GM23248 (cell line): ENCODE data around the gene FNTB. TPM values are rescaled to one million over a fixed set of nuclear protein-coding genes. Genes with fewer than 3 reads are reported as not detected.
"Not testable (repeated sequence)": the region's sequence is repeated elsewhere in the genome, so short reads cannot be mapped to it uniquely, and the experiment has no call there.

Experiments used
- DNase-seq: peaks from one replicate; pipeline ENCODE4 v3.0.0-alpha.2; 2015
- H2AFZ ChIP-seq: fragments of 200-600 bp; sonication (generic); 2 replicates; pipeline ENCODE4 v1.6.1; 2016; ENCODE audit warnings: antibody characterized with exemption
- H3F3A ChIP-seq: fragments of 200-600 bp; sonication (generic); 2 replicates; pipeline ENCODE4 v1.6.1; 2016; ENCODE audit warnings: mild to moderate bottlenecking, antibody characterized with exemption, mixed run types; ENCODE audit not compliant: insufficient read depth
- H3K27ac ChIP-seq: fragments of 200-600 bp; sonication (generic); 2 replicates; pipeline ENCODE4 v1.5.1; 2016; ENCODE audit warnings: mild to moderate bottlenecking
- H3K27me3 ChIP-seq: fragments of 200-600 bp; sonication (generic); replicated peaks from 2 replicates; pipeline ENCODE4 v1.6.1; 2016; ENCODE audit warnings: mild to moderate bottlenecking; ENCODE audit not compliant: insufficient read depth
- H3K36me3 ChIP-seq: fragments of 200-600 bp; sonication (generic); 2 replicates; pipeline ENCODE4 v1.6.1; 2016; ENCODE audit warnings: low read depth, mild to moderate bottlenecking
- H3K4me1 ChIP-seq: fragments of 200-600 bp; sonication (generic); 2 replicates; pipeline ENCODE4 v1.6.1; 2016; ENCODE audit warnings: mild to moderate bottlenecking; ENCODE audit not compliant: insufficient read depth
- H3K4me2 ChIP-seq: fragments of 200-600 bp; sonication (generic); one replicate; pipeline ENCODE4 v1.6.1; 2016; ENCODE audit warnings: mild to moderate bottlenecking; ENCODE audit not compliant: unreplicated experiment
- H3K4me3 ChIP-seq: fragments of 200-600 bp; sonication (generic); 2 replicates; pipeline ENCODE4 v1.5.1; 2016; ENCODE audit warnings: mild to moderate bottlenecking
- H3K79me2 ChIP-seq: fragments of 200-600 bp; sonication (generic); 2 replicates; pipeline ENCODE4 v1.6.1; 2016; ENCODE audit warnings: mild to moderate bottlenecking; ENCODE audit not compliant: insufficient read depth
- H3K9ac ChIP-seq: fragments of 200-600 bp; sonication (generic); 2 replicates; pipeline ENCODE4 v1.6.1; 2016; ENCODE audit warnings: mild to moderate bottlenecking
- H3K9me2 ChIP-seq: fragments of 200-600 bp; sonication (generic); 2 replicates; pipeline ENCODE4 v1.6.1; 2016; ENCODE audit warnings: mixed run types, mild to moderate bottlenecking, moderate library complexity; ENCODE audit not compliant: insufficient read depth
- H3K9me3 ChIP-seq: fragments of 200-600 bp; sonication (generic); one replicate; pipeline ENCODE4 v1.6.1; 2017; ENCODE audit warnings: low read depth
- H4K20me1 ChIP-seq: fragments of 200-600 bp; sonication (generic); 2 replicates; pipeline ENCODE4 v1.6.0; 2016; ENCODE audit not compliant: insufficient read depth
- EZH2 ChIP-seq: fragments of 200-600 bp; sonication (generic); IDR thresholded peaks from 2 replicates; pipeline ENCODE4 v1.6.1; 2018; ENCODE audit warnings: antibody characterized with exemption, mild to moderate bottlenecking; ENCODE audit not compliant: insufficient read depth, poor library complexity, severe bottlenecking
- EZH2phosphoT487 ChIP-seq: fragments of 200-600 bp; sonication (generic); IDR thresholded peaks from 2 replicates; pipeline ENCODE4 v1.6.1; 2018; ENCODE audit warnings: antibody characterized with exemption, moderate library complexity, mild to moderate bottlenecking, low read depth; ENCODE audit not compliant: insufficient read depth
- WGBS, 2 experiments: methylation state at CpG; one replicate each; pipeline ENCODE4 v1.1.6; 2015 to 2017; ENCODE audit warnings: low lambda C conversion rate in 2 of 2, low coverage in 1 of 2; ENCODE audit errors: missing lambda C conversion rate in 2 of 2; 5-methylcytosine and 5-hydroxymethylcytosine counted together
- in situ Hi-C: fragments of 300-500 bp; cut with MboI; formaldehyde crosslinking; loops from 2 replicates; pipeline ENCODE4 v1.15.0; 2020
- polyA plus RNA-seq: library from polyadenylated mRNA; unstranded; fragments of >200 nt; fragmentation: Nextera tagmentation; extraction: Ambion mirVana; gene quantifications from 2 replicates; pipeline ENCODE4 v1.2.1, GENCODE V29; 2016
- total RNA-seq: library from RNA; depleted of rRNA; stranded (reverse); fragments of >200 nt; shearing (Covaris generic); gene quantifications from 2 replicates; pipeline ENCODE4 v1.2.3, GENCODE V29; 2014

The FNTB gene
- total and polyA plus RNA-seq, 2 experiments from 2014 or later: 15.5 to 19.5 TPM

- Histone ChIP-seq H2AFZ (no peak overlapping the region), H3K4me1 (no peaks in the 10 kb centered on the region), H3K27ac (no peak overlapping the region), H3K27me3 (no peaks in the 10 kb centered on the region), H3K4me2 (no peak overlapping the region), H3K9me3 (no peaks in the 10 kb centered on the region), H3K36me3 (no peaks in the 10 kb centered on the region), H3K9me2 (no peaks in the 10 kb centered on the region), H3F3A (no peaks in the 10 kb centered on the region), H3K79me2 (no peaks in the 10 kb centered on the region), H3K9ac (no peak overlapping the region), H4K20me1 (no peaks in the 10 kb centered on the region), H3K4me3 (no peak overlapping the region)
- TF ChIP-seq EZH2 (no peak), EZH2phosphoT487 (no peak)
- DNase-seq: no peak
- in situ Hi-C loops: no loop called here
- 96 to 98% methylated on average over 8 to 9 of the region's 9 CpGs for WGBS, 2 experiments
These were observed 39.8 kb downstream of the FNTB start for GRCh38 chr14:65026526-65026925.

GRCh38 chr14:65027127-65027799 lies 40.6 kb downstream of the FNTB start:
- H4K20me1 ChIP-seq: no peaks in the 10 kb centered on the region
- no peaks in the 10 kb centered on the region for H3K9me3 ChIP-seq
- no peaks in the 10 kb centered on the region for H3K9me2 ChIP-seq
- no peaks in the 10 kb centered on the region for H3K4me1 ChIP-seq
- TF ChIP-seq EZH2phosphoT487: no peak
- H3K9ac ChIP-seq: no peak overlapping the region
- H2AFZ ChIP-seq: no peak overlapping the region
- no peak overlapping the region for H3K4me3 ChIP-seq
- no peaks in the 10 kb centered on the region for H3K27me3 ChIP-seq
- in situ Hi-C loops: no loop called here
- no peak overlapping the region for H3K27ac ChIP-seq
- no peaks in the 10 kb centered on the region for H3F3A ChIP-seq
- no peaks in the 10 kb centered on the region for H3K79me2 ChIP-seq
- no peak overlapping the region for H3K4me2 ChIP-seq
- no peak for DNase-seq
- 93 to 94% methylated on average over 11 of the region's 11 CpGs for WGBS, 2 experiments
- H3K36me3 ChIP-seq: no peaks in the 10 kb centered on the region

- no peaks in the 10 kb centered on the region for H3K9me3 ChIP-seq
- H3F3A ChIP-seq: no peaks in the 10 kb centered on the region
- no peak overlapping the region for H3K9ac ChIP-seq
- WGBS, 2 experiments: 99 to 100% methylated on average over 3 of the region's 3 CpGs
- no peaks in the 10 kb centered on the region for H3K36me3 ChIP-seq
- H3K4me1 ChIP-seq: no peaks in the 10 kb centered on the region
- H3K27ac ChIP-seq: no peak overlapping the region
- H3K9me2 ChIP-seq: no peaks in the 10 kb centered on the region
- in situ Hi-C loops: no loop called here
- no peak for DNase-seq
- no peaks in the 10 kb centered on the region for H4K20me1 ChIP-seq
- H3K27me3 ChIP-seq: no peaks in the 10 kb centered on the region
- H3K79me2 ChIP-seq: no peaks in the 10 kb centered on the region
- TF ChIP-seq EZH2phosphoT487 (no peak), EZH2 (no peak)
- no peak overlapping the region for H2AFZ ChIP-seq
- no peak overlapping the region for H3K4me3 ChIP-seq
- H3K4me2 ChIP-seq: no peak overlapping the region
These were observed 42.2 kb downstream of the FNTB start for GRCh38 chr14:65028937-65029336.

DNA sequence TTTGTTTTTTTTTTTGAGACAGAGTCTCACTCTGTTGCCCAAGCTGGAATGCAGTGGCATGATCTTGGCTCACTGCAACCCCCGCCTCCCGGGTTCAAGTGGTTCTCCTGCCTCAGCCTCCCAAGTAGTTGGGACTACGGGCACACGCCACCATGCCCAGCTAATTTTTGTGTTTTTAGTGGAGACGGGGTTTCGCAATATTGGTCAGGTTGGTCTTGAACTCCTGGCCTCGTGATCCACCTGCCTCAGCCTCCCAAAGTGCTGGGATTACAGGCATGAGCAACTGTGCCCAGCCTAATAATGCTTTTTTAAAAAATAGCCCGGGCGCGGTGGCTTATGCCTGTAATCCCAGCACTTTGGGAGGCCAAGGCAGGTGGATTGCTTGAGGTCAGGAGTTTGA lies 44.6 kb downstream of the FNTB start:
- 95 to 96% methylated on average over 10 of the region's 10 CpGs for WGBS, 2 experiments
- H3K79me2 ChIP-seq, H3K27me3 ChIP-seq, H3K9me2 ChIP-seq, in situ Hi-C loops, H3K36me3 ChIP-seq, H3K27ac ChIP-seq, H3K9ac ChIP-seq, H4K20me1 ChIP-seq, DNase-seq, H3K9me3 ChIP-seq, H3K4me2 ChIP-seq, H2AFZ ChIP-seq, H3K4me1 ChIP-seq, H3F3A ChIP-seq, H3K4me3 ChIP-seq: not testable (repeated sequence)

DNA sequence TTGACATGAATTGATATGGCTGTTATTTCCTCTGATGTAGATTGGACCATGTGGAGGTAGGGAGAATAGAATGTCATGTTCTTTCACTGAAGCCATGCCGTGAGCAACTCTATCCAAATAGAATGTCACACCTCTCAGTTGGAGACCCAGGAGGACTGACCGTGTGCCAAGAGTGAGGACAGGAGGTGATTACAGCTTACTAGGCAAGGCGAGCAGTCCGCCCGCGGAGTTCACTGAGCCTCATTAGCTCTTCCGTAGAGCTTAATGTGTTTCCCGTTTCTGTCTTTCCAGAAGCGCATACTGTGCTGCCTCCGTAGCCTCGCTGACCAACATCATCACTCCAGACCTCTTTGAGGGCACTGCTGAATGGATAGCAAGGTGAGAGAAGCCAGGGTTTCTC lies 45.6 kb downstream of the FNTB start:
- Histone ChIP-seq H3F3A (no peaks in the 10 kb centered on the region), H3K36me3 (no peaks in the 10 kb centered on the region), H3K9me3 (no peaks in the 10 kb centered on the region), H3K27me3 (no peaks in the 10 kb centered on the region), H3K9me2 (no peaks in the 10 kb centered on the region), H3K4me2 (no peak overlapping the region), H3K27ac (no peak overlapping the region), H3K4me1 (no peaks in the 10 kb centered on the region), H2AFZ (no peak overlapping the region), H4K20me1 (no peaks in the 10 kb centered on the region), H3K9ac (no peak overlapping the region), H3K4me3 (no peak overlapping the region), H3K79me2 (no peaks in the 10 kb centered on the region)
- TF ChIP-seq EZH2phosphoT487 (no peak), EZH2 (no peak)
- 90% methylated on average over 11 of the region's 11 CpGs for WGBS, 2 experiments
- in situ Hi-C loops: no loop called here
- no peak for DNase-seq
